Breast epithelium (tissue), 4 donors: ENCODE measurements around the gene CBS. TPM values are rescaled to one million over a fixed set of nuclear protein-coding genes. Genes with fewer than 3 reads are reported as not detected.
"Not testable (repeated sequence)": the region's sequence is repeated elsewhere in the genome, so short reads cannot be mapped to it uniquely, and the experiment has no call there.

ENCODE experiments used
- DNase-seq, 2 donors: peaks; one replicate each; pipeline ENCODE4 v3.0.0-alpha.2; 2019; ENCODE audit warnings: low spot score in 2 of 2
- H3K27ac ChIP-seq, 2 donors: fragments of 200-600 bp; sonication (generic) in 1 of 2; one replicate each; pipeline ENCODE4 v1.5.1; 2016 to 2019; ENCODE audit warnings: mild to moderate bottlenecking in 1 of 2
- H3K27me3 ChIP-seq, 2 donors: fragments of 200-600 bp; sonication (generic) in 1 of 2; one replicate each; pipeline versions ENCODE4 v1.5.1 to v1.6.0; 2017 to 2019; ENCODE audit warnings: control low read depth in 1 of 2, mild to moderate bottlenecking in 1 of 2
- H3K36me3 ChIP-seq: fragments of 200-600 bp; one replicate; pipeline ENCODE4 v1.5.1; 2019
- H3K4me1 ChIP-seq, 2 donors: fragments of 200-600 bp; sonication (generic); one replicate each; pipeline ENCODE4 v1.5.1; 2016 to 2019; ENCODE audit warnings: control low read depth in 1 of 2
- H3K4me3 ChIP-seq, 3 donors: fragments of 200-600 bp; sonication (generic); 1 replicate in 2 of 3; 2 replicates in 1 of 3; pipeline ENCODE4 v1.5.1; 2016 to 2019; ENCODE audit warnings: mild to moderate bottlenecking in 3 of 3, moderate library complexity in 2 of 3
- H3K9me3 ChIP-seq, 2 donors: fragments of 200-600 bp; sonication (generic) in 1 of 2; one replicate each; pipeline ENCODE4 v1.5.1; 2016 to 2019; ENCODE audit warnings: control low read depth in 1 of 2
- intact Hi-C: fragments of 100-400 bp; cut with DNase I; formaldehyde crosslinking; loops from one replicate; pipeline ENCODE4 v1.15.1; 2023; ENCODE audit warnings: low total_unique reads
- total RNA-seq, 3 donors: library from RNA; depleted of rRNA; stranded (reverse); fragments of >200 nt; gene quantifications; one replicate each; pipeline ENCODE4 v1.1.0, GENCODE V29; 2016

Gene CBS
- total RNA-seq, 3 donors from 2014 or later: 5.4 to 27.2 (median 6.9) TPM

- H3K36me3 ChIP-seq, DNase-seq, intact Hi-C loops, H3K27ac ChIP-seq, H3K4me3 ChIP-seq, H3K27me3 ChIP-seq, H3K4me1 ChIP-seq, H3K9me3 ChIP-seq: not testable (repeated sequence)
Observed at GRCh38 chr21:43089463-43089862, 13.8 kb upstream of the CBS start.

DNA sequence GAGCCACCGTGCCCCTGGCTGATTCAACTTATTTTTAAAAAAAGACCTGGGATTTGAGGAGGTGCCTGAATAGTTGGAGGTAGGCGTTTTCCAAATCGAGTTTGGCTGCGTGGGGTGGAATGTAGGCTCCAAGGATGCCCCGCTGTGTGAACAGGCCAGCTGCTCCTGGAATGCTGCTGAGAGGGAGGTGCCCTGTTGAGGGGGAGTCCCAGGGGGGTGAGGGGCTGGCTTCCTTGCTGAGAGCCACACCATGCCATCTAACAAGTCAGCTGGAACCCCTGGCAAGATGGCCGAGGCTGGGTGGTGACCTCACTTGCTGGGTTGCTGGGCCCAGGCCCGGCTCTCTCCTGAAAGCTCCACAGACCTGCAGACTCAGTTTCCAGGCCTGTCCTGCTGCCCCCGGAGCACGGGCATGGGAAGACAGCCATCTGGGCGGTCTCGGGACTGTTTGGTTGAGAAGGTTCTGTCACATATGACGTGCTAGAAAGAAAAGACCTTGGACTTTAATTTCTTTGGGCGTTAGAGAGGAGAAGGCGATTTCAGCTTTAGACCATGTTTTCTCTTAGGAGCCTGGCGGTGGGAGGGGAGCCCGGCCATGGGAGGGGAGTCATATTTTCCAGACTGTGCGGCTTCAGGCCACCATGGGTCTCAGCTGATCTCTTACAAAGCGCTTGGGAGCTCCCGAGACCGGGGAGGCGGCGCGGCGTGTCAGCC is 7.1 kb upstream of the CBS start:
- intact Hi-C loops, H3K4me3 ChIP-seq, H3K27ac ChIP-seq, H3K36me3 ChIP-seq, H3K27me3 ChIP-seq, H3K4me1 ChIP-seq, H3K9me3 ChIP-seq, DNase-seq: not testable (repeated sequence)

GRCh38 chr21:43076643-43077042 is 1.0 kb upstream of the CBS start:
- H3K9me3 ChIP-seq, H3K4me3 ChIP-seq, H3K4me1 ChIP-seq, H3K27me3 ChIP-seq, H3K27ac ChIP-seq, intact Hi-C loops, DNase-seq, H3K36me3 ChIP-seq: not testable (repeated sequence)

DNA sequence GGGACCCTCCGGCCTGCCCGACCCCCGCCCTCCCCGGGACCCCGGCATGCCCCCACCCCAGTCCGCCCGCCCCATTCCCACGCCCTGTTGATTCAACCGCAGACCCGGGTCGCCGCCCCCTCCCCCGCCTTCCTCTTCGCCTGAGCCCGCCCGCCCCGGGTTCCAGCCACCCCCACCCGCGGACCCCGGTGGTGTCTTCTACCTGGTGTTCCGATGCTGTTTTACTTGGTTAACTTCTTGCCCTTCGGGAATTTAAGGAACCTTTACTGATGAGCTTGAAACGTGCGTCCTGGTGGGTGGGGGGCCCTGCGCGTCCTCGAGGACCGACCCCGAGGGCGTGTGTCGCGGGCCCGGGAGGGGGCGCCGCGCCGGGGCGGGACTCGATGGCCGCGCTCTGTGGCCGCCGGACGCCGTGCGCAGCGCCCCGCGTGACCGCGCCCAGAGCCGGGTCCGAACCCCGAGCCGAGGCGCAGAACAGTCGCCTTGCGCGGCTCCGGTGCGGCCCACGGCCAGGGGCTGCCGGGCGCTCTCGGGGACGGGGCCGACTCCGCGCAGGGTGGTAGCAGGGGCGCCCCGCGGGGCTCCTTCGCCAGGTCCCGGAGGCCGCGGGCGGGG is 495 bp upstream of the CBS start:
- DNase-seq, H3K27me3 ChIP-seq, intact Hi-C loops, H3K27ac ChIP-seq, H3K9me3 ChIP-seq, H3K4me3 ChIP-seq, H3K4me1 ChIP-seq, H3K36me3 ChIP-seq: not testable (repeated sequence)

DNA sequence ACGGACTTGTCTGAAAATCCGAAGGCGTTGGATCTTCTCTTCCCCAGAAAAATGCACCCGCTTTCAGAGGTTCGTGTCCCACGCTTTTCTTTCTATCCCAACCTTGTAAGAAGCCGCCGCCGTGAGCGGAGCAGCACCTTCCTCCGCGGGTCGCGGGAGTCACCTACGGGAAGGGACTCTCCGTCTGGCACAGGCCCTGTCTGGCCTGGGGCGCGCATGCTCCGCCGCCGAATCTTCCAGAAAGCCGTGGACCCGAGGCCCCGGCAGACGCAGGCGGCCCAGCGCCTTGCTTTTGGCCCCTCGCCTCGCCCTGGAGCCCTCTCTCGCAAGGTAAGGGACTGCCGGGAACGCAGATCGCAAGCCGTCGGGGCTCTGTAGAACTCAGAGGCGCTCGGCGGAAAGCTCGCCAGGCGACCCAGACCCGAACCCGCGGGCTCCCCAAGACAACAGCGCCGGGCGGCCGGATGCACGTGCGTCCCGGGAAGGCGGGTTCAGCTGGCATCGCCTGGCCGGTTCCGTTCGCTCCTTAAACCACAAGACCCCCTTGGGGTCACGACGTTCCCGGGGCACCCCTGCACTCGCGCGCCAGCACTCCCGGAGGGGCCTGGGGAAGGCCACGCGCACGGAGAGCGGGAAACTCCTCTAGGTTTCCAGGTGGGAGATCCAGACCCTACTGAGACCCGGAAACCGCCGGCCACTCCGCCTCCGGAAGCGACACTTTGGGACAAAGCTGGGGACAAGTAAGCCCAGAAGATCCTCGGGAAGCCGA is 1.1 kb downstream of the CBS start:
- H3K9me3 ChIP-seq, intact Hi-C loops, H3K36me3 ChIP-seq, H3K27ac ChIP-seq, DNase-seq, H3K4me1 ChIP-seq, H3K4me3 ChIP-seq, H3K27me3 ChIP-seq: not testable (repeated sequence)

DNA sequence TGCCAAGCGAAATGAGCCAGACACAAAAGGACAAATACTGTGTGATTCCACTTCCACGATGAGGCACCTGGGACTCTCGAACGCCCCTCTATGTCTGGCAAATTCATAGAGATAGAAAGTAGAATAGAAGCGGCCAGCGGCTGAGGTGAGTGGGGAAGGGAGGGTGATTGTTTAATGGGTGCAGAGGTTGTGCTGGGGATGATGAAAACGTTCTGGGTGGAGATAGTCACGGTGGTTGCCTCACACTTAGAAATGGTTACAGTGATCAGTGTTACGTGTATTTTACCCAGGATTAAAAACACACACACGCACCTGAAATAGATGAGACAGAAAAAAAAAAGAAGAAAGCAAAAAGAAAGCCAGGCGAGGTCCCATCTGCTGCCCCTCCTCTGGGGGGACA is 2.9 kb downstream of the CBS start:
- H3K4me1 ChIP-seq, H3K9me3 ChIP-seq, H3K27me3 ChIP-seq, DNase-seq, H3K27ac ChIP-seq, H3K4me3 ChIP-seq, intact Hi-C loops, H3K36me3 ChIP-seq: not testable (repeated sequence)

DNA sequence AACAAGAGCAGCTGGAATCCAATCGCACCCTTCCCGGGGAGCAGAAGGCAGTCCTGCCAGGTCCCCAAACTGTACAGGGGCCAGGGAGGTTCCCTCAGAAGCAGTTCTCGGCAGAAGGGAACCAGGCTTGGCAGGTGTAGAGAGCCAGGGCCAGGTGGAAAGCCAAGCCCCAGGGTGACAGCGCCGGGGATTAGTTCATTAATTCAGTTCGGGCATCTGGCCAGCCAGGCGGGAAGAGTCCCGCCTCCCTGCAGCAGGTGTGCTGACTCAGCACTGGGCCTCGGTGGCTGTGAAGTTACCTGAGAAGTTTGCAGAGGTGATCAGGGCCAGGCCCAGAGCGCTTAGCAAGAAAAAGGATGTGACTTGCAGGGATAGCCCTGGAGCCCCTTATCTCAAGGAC is 6.0 kb downstream of the CBS start:
- intact Hi-C loops, H3K36me3 ChIP-seq, DNase-seq: not testable (repeated sequence)

GRCh38 chr21:43068065-43068464 is 7.6 kb downstream of the CBS start:
- intact Hi-C loops, H3K4me3 ChIP-seq, H3K27me3 ChIP-seq, H3K4me1 ChIP-seq, H3K27ac ChIP-seq, H3K36me3 ChIP-seq, DNase-seq, H3K9me3 ChIP-seq: not testable (repeated sequence)

More for the DNA sequence above, 6.0 kb downstream of the CBS start:
- not testable (repeated sequence) for H3K27me3 ChIP-seq, H3K27ac ChIP-seq, H3K9me3 ChIP-seq, H3K4me1 ChIP-seq, H3K4me3 ChIP-seq

DNA sequence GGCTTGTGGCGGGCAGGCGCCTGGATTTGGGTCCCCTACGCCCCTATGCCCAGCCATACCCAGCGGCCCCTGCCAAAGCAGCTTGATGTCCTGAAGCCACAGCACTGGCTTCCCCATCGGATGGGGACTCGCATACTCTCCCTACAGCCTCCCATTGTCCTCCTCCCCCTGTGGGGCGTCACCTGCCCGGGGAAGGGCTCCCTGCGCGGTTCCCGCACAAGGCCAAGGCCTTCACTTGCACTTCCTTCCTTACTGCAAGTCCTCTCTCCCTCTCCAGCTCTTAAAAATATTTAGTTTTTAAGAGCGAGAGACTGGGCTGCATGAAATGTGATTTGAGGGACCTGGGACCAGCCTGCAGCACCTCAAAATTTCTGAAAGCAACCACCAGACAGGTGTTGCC is 8.9 kb downstream of the CBS start:
- H3K36me3 ChIP-seq, H3K4me1 ChIP-seq, H3K9me3 ChIP-seq, H3K27me3 ChIP-seq, H3K27ac ChIP-seq, H3K4me3 ChIP-seq, DNase-seq, intact Hi-C loops: not testable (repeated sequence)

DNA sequence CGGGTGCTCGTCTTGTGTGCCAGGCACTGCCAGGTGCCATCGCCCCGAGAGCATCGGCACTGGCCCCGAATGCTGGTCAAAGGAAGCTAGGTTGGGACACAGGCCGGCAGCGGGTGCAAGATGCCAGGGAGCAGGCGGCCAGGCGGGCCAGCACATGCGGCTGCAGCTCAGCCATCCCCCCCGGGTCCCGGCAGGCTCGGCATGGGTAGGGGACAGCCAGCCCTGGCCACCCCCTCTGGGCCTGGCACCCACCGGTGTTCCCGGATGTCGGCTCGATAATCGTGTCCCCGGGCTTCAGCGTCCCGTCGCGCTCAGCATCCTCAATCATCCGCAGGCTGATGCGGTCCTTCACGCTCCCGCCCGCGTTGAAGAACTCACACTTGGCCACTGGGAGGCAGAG is 9.6 kb downstream of the CBS start:
- intact Hi-C loops, H3K27me3 ChIP-seq, DNase-seq, H3K27ac ChIP-seq, H3K9me3 ChIP-seq, H3K36me3 ChIP-seq, H3K4me3 ChIP-seq, H3K4me1 ChIP-seq: not testable (repeated sequence)

DNA sequence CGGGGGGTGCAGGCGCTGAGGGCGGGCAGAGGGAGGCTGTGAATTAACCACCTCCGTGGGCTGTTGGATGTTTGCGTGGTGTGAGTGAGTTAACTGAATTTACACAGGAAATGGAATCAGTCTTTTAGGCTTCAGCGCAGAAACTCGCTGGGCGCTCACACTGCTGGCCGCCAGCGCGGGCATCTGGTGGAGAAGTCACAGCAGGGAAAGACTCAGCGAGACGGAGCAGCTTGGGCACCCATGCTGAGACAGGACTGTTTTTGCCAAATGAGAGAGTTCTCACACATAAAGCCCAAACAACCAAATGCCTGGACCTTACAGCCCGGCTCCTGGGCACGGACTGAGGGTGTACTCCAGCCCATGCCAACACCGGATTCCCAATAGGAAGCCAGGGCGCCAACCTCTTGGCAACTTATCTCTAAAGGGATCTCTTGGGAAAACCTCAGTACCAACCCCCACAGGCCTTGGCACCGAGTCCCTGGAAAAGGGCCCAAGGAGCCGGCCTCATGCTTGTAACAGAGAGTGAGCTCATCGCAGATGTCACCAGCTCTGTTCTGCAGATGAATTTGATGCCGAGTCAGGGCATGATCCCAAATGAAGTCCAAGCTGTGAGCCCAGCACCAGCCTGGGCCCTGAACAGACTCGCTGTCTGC is 11.2 kb downstream of the CBS start:
- H3K27me3 ChIP-seq, DNase-seq, H3K36me3 ChIP-seq, H3K4me1 ChIP-seq, H3K27ac ChIP-seq, intact Hi-C loops, H3K9me3 ChIP-seq, H3K4me3 ChIP-seq: not testable (repeated sequence)

- DNase-seq, intact Hi-C loops, H3K27ac ChIP-seq, H3K27me3 ChIP-seq, H3K4me3 ChIP-seq, H3K4me1 ChIP-seq, H3K36me3 ChIP-seq, H3K9me3 ChIP-seq: not testable (repeated sequence)
Observed at GRCh38 chr21:43062955-43063664, 12.5 kb downstream of the CBS start.

GRCh38 chr21:43053112-43053511 is 22.5 kb downstream of the CBS start:
- H3K4me3 ChIP-seq, DNase-seq, H3K27me3 ChIP-seq, H3K9me3 ChIP-seq, H3K36me3 ChIP-seq, H3K4me1 ChIP-seq, intact Hi-C loops, H3K27ac ChIP-seq: not testable (repeated sequence)
